H1 (cell line): ENCODE measurements around the gene UBAC1. TPM values are rescaled to one million over a fixed set of nuclear protein-coding genes. Genes with fewer than 3 reads are reported as not detected.

Experiments used
- CTCF ChIA-PET: fragments of 300-600 bp; sonication (Branson Sonifier 250); formaldehyde crosslinking; loops from one replicate; lab custom pipeline; 2021; ENCODE audit not compliant: partially characterized antibody; lab: Charles Lee
- POLR2A ChIA-PET: fragments of 300-600 bp; sonication (Branson Sonifier 250); formaldehyde crosslinking; loops from one replicate; lab custom pipeline; 2021; ENCODE audit warnings: inconsistent platforms; ENCODE audit not compliant: partially characterized antibody; lab: Charles Lee
- DNase-seq, 2 experiments: peaks; one replicate each; pipeline versions ENCODE4 v3.0.0 to v3.0.0-alpha.2; 2010 to 2022; ENCODE audit warnings: low spot score in 2 of 2, low read depth in 1 of 2, mixed read lengths in 1 of 2
- FAIRE-seq: peaks from 2 replicates; lab custom pipeline; 2011; peaks lifted over from hg19 to GRCh38; lab: Jason Lieb, UNC
- H2AFZ ChIP-seq: 2 replicates; pipeline ENCODE4 v1.8.1; 2012; ENCODE audit warnings: low read length, inconsistent platforms
- H2AK5ac ChIP-seq: 2 replicates; pipeline ENCODE4 v1.6.1; 2013; ENCODE audit warnings: low read depth, low read length
- H2BK120ac ChIP-seq: replicated peaks from 2 replicates; pipeline ENCODE3; 2013; ENCODE audit warnings: low read depth, low read length, inconsistent platforms
- H2BK12ac ChIP-seq: 2 replicates; pipeline ENCODE4 v1.6.1; 2013; ENCODE audit warnings: low read depth, low read length
- H2BK15ac ChIP-seq: 2 replicates; pipeline ENCODE4 v1.6.1; 2013; ENCODE audit warnings: low read length
- H2BK20ac ChIP-seq: 2 replicates; pipeline ENCODE4 v1.6.1; 2013; ENCODE audit warnings: low read length
- H2BK5ac ChIP-seq: 2 replicates; pipeline ENCODE4 v1.6.1; 2013; ENCODE audit warnings: low read depth, low read length
- H3K14ac ChIP-seq: 2 replicates; pipeline ENCODE4 v1.6.1; 2013; ENCODE audit warnings: inconsistent platforms; ENCODE audit not compliant: insufficient read length
- H3K18ac ChIP-seq: 2 replicates; pipeline ENCODE4 v1.6.1; 2013; ENCODE audit warnings: low read length; ENCODE audit errors: extremely low read depth
- H3K23ac ChIP-seq: 2 replicates; pipeline ENCODE4 v1.6.1; 2013; ENCODE audit warnings: inconsistent platforms; ENCODE audit not compliant: insufficient read length
- H3K23me2 ChIP-seq: 2 replicates; pipeline ENCODE4 v1.6.1; 2013; ENCODE audit warnings: low read depth, low read length
- H3K27ac ChIP-seq: 2 replicates; pipeline ENCODE4 v1.6.1; 2011; ENCODE audit warnings: low read depth, low read length, inconsistent platforms
- H3K27me3 ChIP-seq, 4 experiments: replicated peaks in 1 of 4; 1 replicate in 1 of 4; 2 replicates in 3 of 4; pipeline versions ENCODE4 v1.6.1 to v1.8.1; 2011 to 2013; ENCODE audit warnings: low read length in 3 of 4, mild to moderate bottlenecking in 3 of 4, inconsistent platforms in 2 of 4, mixed read lengths in 2 of 4, moderate library complexity in 1 of 4; ENCODE audit not compliant: control insufficient read depth in 3 of 4, insufficient read depth in 3 of 4; ENCODE audit errors: extremely low read depth in 1 of 4
- H3K36me3 ChIP-seq, 4 experiments: 2 replicates each; pipeline versions ENCODE4 v1.6.1 to v1.8.1; 2011 to 2013; ENCODE audit warnings: mild to moderate bottlenecking in 4 of 4, low read length in 3 of 4, moderate library complexity in 2 of 4, control low read depth in 1 of 4, inconsistent platforms in 1 of 4; ENCODE audit not compliant: insufficient read depth in 4 of 4, control insufficient read depth in 2 of 4
- H3K4ac ChIP-seq: replicated peaks from 2 replicates; pipeline ENCODE3; 2013; ENCODE audit warnings: low read length, low read depth, mixed read lengths, inconsistent platforms; ENCODE audit not compliant: insufficient read length
- H3K4me1 ChIP-seq, 4 experiments: replicated peaks in 1 of 4; 1 replicate in 1 of 4; 2 replicates in 3 of 4; pipeline versions ENCODE4 v1.6.1 to v1.8.1; 2011 to 2013; ENCODE audit warnings: low read length in 3 of 4, inconsistent platforms in 2 of 4, mixed read lengths in 1 of 4; ENCODE audit not compliant: insufficient read depth in 4 of 4, control insufficient read depth in 3 of 4
- H3K4me2 ChIP-seq, 2 experiments: 2 replicates each; pipeline versions ENCODE4 v1.6.1 to v1.8.1; 2011 to 2013; ENCODE audit warnings: low read depth in 2 of 2, low read length in 2 of 2, control low read depth in 1 of 2, inconsistent platforms in 1 of 2, mild to moderate bottlenecking in 1 of 2; ENCODE audit not compliant: insufficient read depth in 1 of 2
- H3K4me3 ChIP-seq, 4 experiments: fragments of 200-600, 300-600 bp in 1 of 4; sonication (generic), shearing (Covaris generic), sonication (Bioruptor Twin) in 1 of 4; 2 replicates each; pipeline versions ENCODE4 v1.5.1 to v1.8.1; 2011 to 2016; ENCODE audit warnings: low read length in 4 of 4, low read depth in 3 of 4, control low read depth in 2 of 4, inconsistent platforms in 2 of 4, mild to moderate bottlenecking in 2 of 4, mixed read lengths in 1 of 4, moderate library complexity in 1 of 4; ENCODE audit not compliant: insufficient read depth in 2 of 4; ENCODE audit errors: extremely low read depth in 1 of 4
- H3K56ac ChIP-seq: replicated peaks from 2 replicates; pipeline ENCODE3; 2013; ENCODE audit warnings: low read depth, mild to moderate bottlenecking, mixed read lengths, low read length, inconsistent platforms; ENCODE audit not compliant: insufficient read length
- H3K79me1 ChIP-seq: 2 replicates; pipeline ENCODE4 v1.6.1; 2013; ENCODE audit warnings: low read depth, low read length, control low read depth
- H3K79me2 ChIP-seq, 2 experiments: 2 replicates each; pipeline versions ENCODE4 v1.6.1 to v1.8.1; 2012 to 2013; ENCODE audit warnings: low read length in 2 of 2, mild to moderate bottlenecking in 2 of 2, inconsistent platforms in 1 of 2; ENCODE audit not compliant: insufficient read depth in 2 of 2, control insufficient read depth in 1 of 2
- H3K9ac ChIP-seq, 4 experiments: replicated peaks in 1 of 4; 1 replicate in 1 of 4; 2 replicates in 3 of 4; pipeline versions ENCODE4 v1.6.1 to v1.8.1; 2011 to 2013; ENCODE audit warnings: low read depth in 3 of 4, low read length in 3 of 4, control low read depth in 2 of 4, mild to moderate bottlenecking in 2 of 4, moderate library complexity in 2 of 4, inconsistent platforms in 1 of 4; ENCODE audit errors: extremely low read depth in 1 of 4
- H3K9me3 ChIP-seq, 2 experiments: 2 replicates each; pipeline versions ENCODE4 v1.6.1 to v1.8.1; 2012 to 2013; ENCODE audit warnings: mild to moderate bottlenecking in 2 of 2, moderate library complexity in 2 of 2, control low read depth in 1 of 2, inconsistent platforms in 1 of 2, low read depth in 1 of 2, low read length in 1 of 2, mixed read lengths in 1 of 2; ENCODE audit not compliant: insufficient read depth in 2 of 2
- H4K20me1 ChIP-seq, 2 experiments: replicated peaks in 1 of 2; 2 replicates each; pipeline versions ENCODE3 to v1.8.1; 2011 to 2013; ENCODE audit warnings: inconsistent platforms in 2 of 2, low read length in 2 of 2, mild to moderate bottlenecking in 1 of 2; ENCODE audit not compliant: insufficient read depth in 2 of 2, control insufficient read depth in 1 of 2
- H4K5ac ChIP-seq: 2 replicates; pipeline ENCODE4 v1.6.1; 2013; ENCODE audit warnings: low read length, low read depth, mixed read lengths, inconsistent platforms; ENCODE audit not compliant: insufficient read length
- H4K8ac ChIP-seq: 2 replicates; pipeline ENCODE4 v1.8.0; 2013; ENCODE audit warnings: mild to moderate bottlenecking, moderate library complexity, low read length, inconsistent platforms; ENCODE audit not compliant: insufficient read depth; ENCODE audit errors: extremely low read depth
- H4K91ac ChIP-seq: replicated peaks from 2 replicates; pipeline ENCODE3; 2013; ENCODE audit warnings: low read length, mixed read lengths, inconsistent platforms; ENCODE audit not compliant: insufficient read length
- ATF3 ChIP-seq: IDR thresholded peaks from 2 replicates; pipeline ENCODE4 v1.6.1; 2011; ENCODE audit warnings: low read depth, mild to moderate bottlenecking, low read length; ENCODE audit not compliant: insufficient read depth
- CBX8 ChIP-seq: fragments of 300-800, 300-1000 bp; sonication (generic); IDR thresholded peaks from 2 replicates; pipeline ENCODE4 v1.7.1; 2016; ENCODE audit warnings: low read depth, low read length, borderline replicate concordance
- CTCF ChIP-seq, 3 experiments: IDR thresholded peaks; 1 replicate in 2 of 3; 2 replicates in 1 of 3; pipeline versions ENCODE4 v1.5.1 to v1.6.1; 2011; ENCODE audit warnings: low read length in 3 of 3, mild to moderate bottlenecking in 3 of 3, inconsistent platforms in 2 of 3, low read depth in 1 of 3, moderate library complexity in 1 of 3; ENCODE audit not compliant: insufficient read depth in 1 of 3; ENCODE audit errors: control extremely low read depth in 1 of 3
- E2F6 ChIP-seq: IDR thresholded peaks from 2 replicates; pipeline ENCODE4 v1.6.1; 2012; ENCODE audit warnings: inconsistent platforms
- POLR2A ChIP-seq, 2 experiments: IDR thresholded peaks; 1 replicate in 1 of 2; 2 replicates in 1 of 2; pipeline ENCODE4 v1.6.1; 2011; ENCODE audit warnings: low read depth in 2 of 2, low read length in 2 of 2, mild to moderate bottlenecking in 2 of 2; ENCODE audit errors: control extremely low read depth in 1 of 2
- WGBS, 2 experiments: shearing (Covaris generic) in 1 of 2; methylation state at CpG; one replicate each; pipeline versions ENCODE4 v1.1.6 to v1.1.7; 2013 to 2015; ENCODE audit warnings: low lambda C conversion rate in 2 of 2, mixed read lengths in 2 of 2, inconsistent platforms in 1 of 2, low coverage in 1 of 2, missing lambda C conversion rate in 1 of 2; ENCODE audit not compliant: insufficient replicate concordance in 2 of 2, insufficient coverage in 1 of 2, insufficient read length in 1 of 2; ENCODE audit errors: extremely low coverage in 1 of 2, missing lambda C conversion rate in 1 of 2; 5-methylcytosine and 5-hydroxymethylcytosine counted together
- polyA plus RNA-seq, 7 experiments: library from polyadenylated mRNA; depleted of rRNA in 3 of 7; stranded (reverse) in 5 of 7; unstranded in 2 of 7; fragments of >200 nt in 5 of 7; fragments of 200-250 nt in 2 of 7; gene quantifications; 1 replicate in 5 of 7; 2 replicates in 1 of 7; 4 replicates in 1 of 7; pipeline versions ENCODE4 v1.2.1 to v1.2.3, GENCODE V29; 2011 to 2013; ENCODE audit warnings: missing spikeins in 2 of 7, mixed read lengths in 2 of 7
- total RNA-seq: library from RNA; stranded (reverse); fragmentation: NEBNext Ultra II Directional; extraction: Animal tissue kit (Norgen Biotek cat#: 25700); gene quantifications from 2 replicates; pipeline ENCODE4 v1.2.1, GENCODE V29; 2021

The UBAC1 gene
- total and polyA plus RNA-seq, 2 of the 8 experiments (the other 6 are each of a cell fraction or from before 2014, with no cell fraction given): 59.3 to 85.2 TPM

- H4K5ac ChIP-seq: no peak overlapping the region
- DNase-seq (no peak), FAIRE-seq (no peak)
- no peak overlapping the region for H3K4ac ChIP-seq
- H3K4me1 ChIP-seq: no peaks in the 10 kb centered on the region; a peak in 1 of 7 replicates
- TF ChIP-seq ATF3 (no peak), CTCF (IDR thresholded peaks at IDR 0.05; ENCODE audit: control extremely low read depth in 1 of 3, insufficient read depth in 1 of 3, low read depth in 1 of 3, low read length in 3 of 3) (no peak), E2F6 (no peak), CBX8 (no peak), POLR2A (IDR thresholded peaks at IDR 0.05; ENCODE audit: control extremely low read depth in 1 of 2, low read depth in 2 of 2, low read length in 2 of 2) (no peak)
- peak overlapping the region in 1 of 4 experiments; percentile 10; a peak in 1 of 7 replicates for H3K9ac ChIP-seq
- no peak overlapping the region for H3K4me2 ChIP-seq
- no peak overlapping the region for H2BK20ac ChIP-seq
- no peak overlapping the region for H3K27ac ChIP-seq
- H3K79me2 ChIP-seq: no peaks in the 10 kb centered on the region
- peaks cover 3% of the 10 kb centered on the region; the same call in 1 of the 2 replicates for H3K23me2 ChIP-seq
- H3K79me1 ChIP-seq: no peaks in the 10 kb centered on the region; the same call in 1 of the 2 replicates
- H2BK15ac ChIP-seq: no peak overlapping the region
- no peaks in the 10 kb centered on the region for H3K9me3 ChIP-seq
- WGBS, 2 experiments: 93% methylated on average over 26 of the region's 26 CpGs; no CpG with 5 or more reads in 1 of the 2 experiments
- peaks cover 17 to 48% (median 27%) of the 10 kb centered on the region in 4 experiments for H3K36me3 ChIP-seq
- no peak overlapping the region for H2BK120ac ChIP-seq
- H4K8ac ChIP-seq: no peak overlapping the region; the same call in 1 of the 2 replicates
- H2AFZ ChIP-seq: no peak overlapping the region
- H3K4me3 ChIP-seq: no peak overlapping the region
- H3K56ac ChIP-seq: no peak overlapping the region
- POLR2A ChIA-PET: no interaction called here
- H3K27me3 ChIP-seq: no peaks in the 10 kb centered on the region
- H3K14ac ChIP-seq: no peak overlapping the region
- no peak overlapping the region for H3K23ac ChIP-seq
- no peak overlapping the region for H2BK12ac ChIP-seq
- H2BK5ac ChIP-seq: no peak overlapping the region
- no peak overlapping the region for H3K18ac ChIP-seq
- peaks cover 6 to 7% of the 10 kb centered on the region in 2 experiments for H4K20me1 ChIP-seq
- CTCF ChIA-PET: interaction anchor here (1.2 to 1.5 kb wide), 3 partner anchors 10 to 189 kb away, joined by 4 to 5 read pairs (median 4); no protein-coding TSS in a partner anchor
- no peak overlapping the region for H4K91ac ChIP-seq
- H2AK5ac ChIP-seq: no peak overlapping the region
Observed at GRCh38 chr9:135949501-135950134, 11.6 kb downstream of the UBAC1 start.
